Iris pigment epithelial cell (primary cell): ENCODE data around the gene LTA.

Experiments
- DNase-seq: peaks from one replicate; pipeline ENCODE4 v3.0.0-alpha.2; 2011; ENCODE audit warnings: low read depth

The LTA gene

GRCh38 chr6:31541658-31542521 is 30.2 kb upstream of the LTA start, which contains the start of gene DDX39B:
DDX39B (minus strand) TSS chr6:31542003; CDS start chr6:31540532, 1,471 bp downstream.
- DNase-seq = peak; percentile 97

DNA sequence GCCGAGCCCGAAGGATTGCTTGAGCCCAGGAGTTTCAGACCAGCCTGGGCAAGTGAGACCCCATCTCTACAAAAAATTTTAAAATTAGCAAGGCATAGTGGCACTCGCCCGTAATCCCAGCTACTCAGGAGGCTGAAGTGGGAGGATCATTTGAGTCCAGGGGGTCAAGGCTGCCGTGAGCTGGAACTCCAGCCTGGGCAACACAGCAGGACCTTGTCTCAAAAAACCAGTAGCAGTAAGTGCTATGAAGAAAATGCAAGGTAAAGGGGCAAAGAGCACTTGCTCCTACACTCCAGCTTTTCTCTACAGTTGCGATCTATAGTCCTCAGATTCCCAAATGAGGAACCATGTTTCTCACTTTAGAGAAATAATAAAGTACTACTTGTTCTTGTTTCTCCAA is 28.4 kb upstream of the LTA start:
- DNase-seq = no peak

GRCh38 chr6:31544676-31545075 is 27.4 kb upstream of the LTA start:
- DNase-seq = no peak

DNA sequence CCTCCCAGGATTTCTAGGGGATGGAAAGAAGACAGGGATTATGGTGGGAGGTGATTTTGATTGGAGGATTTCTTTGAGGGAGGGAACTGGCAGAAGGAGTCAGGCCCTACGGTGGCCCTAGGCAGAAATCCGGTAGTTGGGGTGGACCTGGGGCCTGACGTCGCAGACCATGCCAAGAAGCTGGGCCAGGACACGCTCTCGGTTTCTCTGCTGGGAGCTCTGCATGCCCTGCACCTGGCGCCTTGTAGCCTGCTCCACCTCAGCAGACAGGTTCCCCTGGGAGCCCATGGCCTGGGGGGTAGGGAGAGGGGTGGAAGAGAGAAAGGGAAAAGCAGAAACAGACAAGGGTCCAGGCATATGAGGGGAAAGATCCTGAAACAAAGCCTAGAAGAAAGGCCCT is 26.8 kb upstream of the LTA start:
- no peak for DNase-seq

DNA sequence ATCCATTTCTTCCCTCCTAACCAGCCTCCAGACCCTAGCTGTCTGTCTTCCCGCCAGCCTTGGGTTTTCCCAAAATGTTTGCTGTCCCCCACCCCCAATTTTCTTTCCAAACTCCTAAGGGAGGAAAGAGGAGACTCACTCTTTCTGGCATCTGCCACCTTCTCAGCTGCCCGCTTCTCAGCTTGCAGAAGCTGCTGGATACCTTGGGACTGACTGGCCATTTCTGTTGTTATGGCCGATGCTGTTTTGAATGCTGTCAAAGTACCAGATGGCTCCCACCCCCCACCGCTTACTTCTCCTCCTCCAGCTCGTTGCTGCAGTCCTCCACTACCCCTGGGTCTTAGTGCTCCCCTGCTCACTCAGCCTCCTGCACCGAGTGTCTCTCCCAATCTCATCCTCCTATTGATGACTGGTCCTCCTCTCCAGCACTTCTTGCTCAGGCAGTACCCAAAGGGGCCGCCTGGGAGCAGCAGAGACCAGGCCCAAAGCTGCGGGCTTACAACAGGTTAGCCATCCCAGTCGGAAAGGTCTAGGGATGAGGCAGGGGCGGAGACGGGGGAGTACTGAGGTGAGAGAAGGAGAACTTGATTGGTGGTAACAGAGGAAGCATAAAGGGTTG is 25.6 kb upstream of the LTA start, which contains the start of gene ATP6V1G2:
TSS of gene ATP6V1G2 (minus strand) at position 270 of the 619 bp plus-strand sequence. CDS start at position 221, 49 bp downstream.
- DNase-seq = peak; percentile 91

- peak; percentile 97 for DNase-seq
Observed at GRCh38 chr6:31546958-31547726, 24.9 kb upstream of the LTA start, which contains the start of gene NFKBIL1. NFKBIL1 (plus strand) TSS chr6:31547608; CDS start chr6:31547695, 87 bp downstream.

DNA sequence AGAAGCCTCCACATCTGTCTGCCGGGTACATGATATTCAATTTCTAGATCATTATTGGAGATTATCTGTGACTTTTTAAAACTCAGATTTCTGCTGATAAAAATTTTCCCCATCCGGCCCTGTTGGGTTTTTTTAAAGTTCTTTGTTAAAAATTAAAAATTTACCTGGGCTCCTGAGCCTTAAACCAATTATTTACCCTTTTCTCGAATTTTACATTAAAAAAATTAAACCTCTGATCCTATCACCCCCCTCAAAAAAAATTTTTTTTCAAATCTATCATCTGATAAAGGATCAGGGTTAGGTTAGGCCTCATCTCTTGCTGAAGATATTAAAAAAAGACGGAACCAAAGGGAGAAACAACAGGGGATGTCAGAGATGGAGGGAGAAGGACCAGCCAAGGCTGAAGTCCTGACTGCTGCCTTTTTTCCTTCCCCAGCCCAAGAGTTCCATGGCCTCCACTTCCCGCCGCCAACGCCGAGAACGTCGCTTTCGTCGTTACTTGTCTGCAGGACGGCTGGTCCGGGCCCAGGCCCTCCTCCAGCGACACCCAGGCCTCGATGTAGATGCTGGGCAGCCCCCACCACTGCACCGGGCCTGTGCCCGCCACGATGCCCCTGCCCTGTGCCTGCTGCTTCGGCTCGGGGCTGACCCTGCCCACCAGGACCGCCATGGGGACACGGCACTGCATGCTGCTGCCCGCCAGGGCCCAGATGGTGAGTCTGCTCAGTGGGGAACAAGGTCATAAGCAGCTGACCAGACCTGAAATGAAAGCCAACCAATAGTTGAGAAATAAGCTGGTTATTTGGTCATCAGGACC is 24.2 kb upstream of the LTA start:
- no peak for DNase-seq

GRCh38 chr6:31548544-31548873 is 23.6 kb upstream of the LTA start:
- DNase-seq = no peak

DNA sequence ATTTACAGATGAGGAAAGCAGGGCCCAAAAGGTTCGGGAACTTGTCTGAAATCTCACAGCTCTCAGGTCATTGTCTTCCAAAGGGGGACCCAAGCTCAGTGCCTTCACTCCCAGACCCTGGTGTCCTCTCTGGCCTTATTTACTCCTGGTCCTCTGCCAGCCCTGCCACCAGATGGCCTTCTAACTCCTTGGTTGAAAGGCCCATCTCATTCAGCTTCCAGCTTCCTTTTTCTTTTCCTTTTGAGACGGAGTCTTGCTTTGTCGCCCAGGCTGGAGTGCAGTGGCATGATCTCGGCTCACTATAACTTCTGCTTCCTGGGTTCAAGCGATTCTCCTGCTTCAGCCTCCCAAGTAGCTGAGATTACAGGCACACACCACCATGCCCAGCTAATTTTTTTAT is 20.7 kb upstream of the LTA start:
- DNase-seq = peak; percentile 56

DNA sequence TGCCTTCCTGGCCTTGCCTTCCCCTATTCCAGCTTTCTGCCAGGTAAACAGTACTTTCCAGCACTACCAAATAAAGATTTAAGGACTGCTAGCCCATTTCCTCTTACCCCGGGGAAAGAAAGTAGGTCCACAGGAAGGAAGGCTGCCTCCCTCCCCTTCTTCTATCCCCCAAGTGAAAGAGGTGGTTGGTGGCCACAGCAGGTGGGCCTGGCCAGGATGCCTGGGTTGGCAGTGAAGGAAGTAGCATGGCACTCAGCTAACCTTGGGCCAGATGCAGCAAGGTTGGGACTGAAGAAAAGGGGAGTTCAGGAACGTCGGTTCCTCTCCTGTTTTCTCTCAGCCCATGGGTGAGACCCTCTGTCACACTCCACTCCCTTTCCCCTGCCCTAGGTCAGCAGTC is 15.8 kb upstream of the LTA start:
- no peak for DNase-seq

GRCh38 chr6:31557443-31558317 is 14.4 kb upstream of the LTA start:
- DNase-seq = no peak

DNA sequence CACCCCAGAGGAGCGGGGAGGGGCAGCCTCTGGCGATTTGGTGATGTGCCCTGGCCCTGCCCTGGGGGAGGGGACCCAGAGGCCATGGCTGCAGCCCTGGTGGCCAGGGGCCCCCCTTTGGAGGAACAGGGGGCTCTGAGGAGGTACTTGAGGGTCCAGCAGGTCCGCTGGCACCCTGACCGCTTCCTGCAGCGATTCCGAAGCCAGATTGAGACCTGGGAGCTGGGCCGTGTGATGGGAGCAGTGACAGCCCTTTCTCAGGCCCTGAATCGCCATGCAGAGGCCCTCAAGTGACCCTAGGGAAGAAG is 13.8 kb upstream of the LTA start:
- no peak for DNase-seq

DNA sequence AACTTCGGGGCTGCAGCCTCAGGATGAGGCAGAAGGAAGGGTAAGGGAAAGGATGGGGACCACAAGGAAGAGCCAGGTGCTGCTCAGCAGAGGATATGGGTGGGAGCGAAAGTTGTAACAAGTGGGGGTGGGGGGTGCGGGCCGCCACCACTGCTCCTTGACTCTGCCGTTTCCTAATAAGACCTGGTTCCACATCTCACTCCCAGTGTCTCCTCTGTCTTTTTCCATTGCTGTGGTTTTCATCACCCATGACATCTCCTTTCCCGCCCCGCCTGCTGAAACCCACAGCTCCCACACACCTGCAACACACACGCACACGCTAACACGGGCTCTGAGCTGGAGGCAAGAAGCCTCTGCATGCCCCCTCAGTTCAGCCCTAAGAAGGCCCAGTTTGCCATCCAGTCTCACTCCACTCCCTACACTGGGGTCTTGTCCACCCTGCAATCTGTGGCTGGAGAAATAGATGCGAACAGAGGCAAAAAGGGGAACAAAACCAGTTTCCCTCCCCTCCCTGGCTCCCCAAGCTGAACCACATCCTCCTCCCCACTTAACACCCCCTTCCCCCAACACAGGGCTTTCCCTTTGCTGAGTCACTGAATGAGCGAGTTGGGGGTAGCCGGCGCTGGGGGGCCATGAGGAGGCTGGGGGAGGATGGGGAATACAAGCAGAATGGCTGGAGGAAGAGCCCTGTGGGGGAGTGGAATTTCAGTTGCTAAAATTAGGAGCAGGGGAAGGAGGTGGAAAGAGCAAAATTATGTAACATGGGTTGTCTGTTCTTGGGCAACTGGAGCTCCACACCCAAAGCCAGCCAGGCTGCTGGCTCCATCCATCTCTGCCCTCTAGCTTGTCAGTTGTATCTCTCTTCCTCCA is 13.2 kb upstream of the LTA start:
- DNase-seq = peak; percentile 26

- no peak for DNase-seq
Observed at GRCh38 chr6:31559606-31559957, 12.5 kb upstream of the LTA start.

- DNase-seq = peak; percentile 52
Observed at GRCh38 chr6:31559958-31560696, 12.0 kb upstream of the LTA start.

- DNase-seq = no peak
Observed at GRCh38 chr6:31560697-31561058, 11.4 kb upstream of the LTA start.

DNA sequence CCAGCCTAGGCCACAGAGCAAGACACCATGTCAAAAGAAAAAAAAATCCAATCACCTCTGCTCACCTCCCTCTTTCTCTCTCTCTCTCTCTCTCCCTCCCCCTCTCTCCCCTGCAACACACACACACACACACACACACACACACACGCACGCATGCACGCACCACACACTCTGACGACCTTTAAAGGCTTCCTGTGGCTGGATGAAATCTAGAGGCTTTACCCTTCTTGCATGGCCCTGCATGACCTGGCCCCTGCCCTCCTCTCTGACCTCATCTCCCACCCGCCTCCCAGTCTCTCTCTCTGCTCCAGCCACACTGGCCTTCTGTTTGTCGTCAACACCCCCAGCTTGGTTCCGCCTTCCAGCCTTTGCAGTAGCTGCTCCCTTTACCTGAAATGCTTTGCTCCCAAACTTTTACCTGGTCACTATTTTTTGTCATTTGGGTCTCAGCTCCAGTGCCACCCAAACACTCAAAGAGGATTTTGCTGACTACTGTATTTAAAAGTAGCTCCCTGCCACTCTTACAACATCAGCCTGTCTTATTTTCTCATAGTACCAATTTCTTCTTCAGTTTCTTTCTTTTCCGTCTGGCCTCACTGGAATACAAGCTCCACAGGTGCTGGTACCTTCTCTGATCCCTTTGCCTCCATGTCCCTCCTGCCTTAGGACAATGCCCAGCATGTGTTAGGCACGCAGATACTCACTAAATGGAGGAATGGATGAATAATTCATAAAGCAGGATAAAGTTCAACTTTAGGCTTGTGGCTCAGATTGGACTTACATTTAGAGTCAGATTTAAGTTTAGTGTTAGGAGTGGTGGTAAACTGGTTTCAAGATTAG is 4.3 kb upstream of the LTA start:
- DNase-seq = no peak

- no peak for DNase-seq
Observed at GRCh38 chr6:31568537-31568961, 3.5 kb upstream of the LTA start.
